GM18511 (cell line): Measurements from ENCODE around the gene ZNF722.
"Not testable (repeated sequence)": the region's sequence is repeated elsewhere in the genome, so short reads cannot be mapped to it uniquely, and the experiment has no call there.

Experiments
- ATAC-seq: cut with Tn5 transposase; IDR thresholded peaks from one replicate; pipeline ENCODE4 v1.9.1; 2021; ENCODE audit warnings: mild to moderate bottlenecking, moderate library complexity; ENCODE audit not compliant: unreplicated experiment

Gene ZNF722

DNA sequence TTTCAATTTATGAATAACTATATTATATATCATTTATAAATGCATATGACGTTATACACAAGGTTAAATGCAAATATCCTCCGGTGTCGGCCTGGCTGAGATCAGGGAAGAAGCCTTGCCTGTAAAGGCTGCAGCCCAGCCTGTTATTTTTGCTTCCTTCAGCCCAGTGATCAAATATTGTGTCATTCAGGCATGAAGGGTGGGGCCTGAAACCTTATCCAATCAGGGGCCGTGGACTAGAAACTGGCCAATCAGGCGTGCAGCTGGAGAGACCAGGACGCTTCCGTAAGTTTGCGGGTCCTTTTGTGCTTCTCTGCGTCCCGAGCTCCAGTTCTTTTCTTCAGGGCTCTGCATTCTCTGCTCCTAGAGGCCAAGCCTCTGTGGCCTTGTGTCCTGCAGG is at the start of gene ZNF722:
Gene ZNF722, plus strand, starts transcription at position 301 of the 400 bp plus-strand sequence. CDS start 113 bp downstream, outside the sequence.
- no peak for ATAC-seq

DNA sequence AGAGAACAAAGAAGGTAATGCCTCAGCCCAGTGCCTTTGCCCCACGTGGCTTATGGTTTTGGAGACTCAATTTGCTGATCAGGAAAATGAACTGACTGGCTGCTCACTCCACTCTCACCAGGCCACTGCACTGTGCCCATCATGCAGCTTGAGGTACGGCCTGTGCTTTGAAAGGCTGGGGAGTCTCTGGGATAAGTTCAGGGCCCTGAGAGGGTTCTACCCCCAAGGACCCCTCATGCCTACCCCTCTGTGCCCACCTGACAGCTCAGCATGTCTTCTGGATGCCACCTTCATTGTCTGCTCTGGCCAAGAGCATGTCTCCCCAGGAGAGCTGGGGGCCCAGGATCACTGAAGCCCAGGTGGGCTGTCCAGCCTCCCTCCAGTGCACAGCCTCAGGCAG is 45.5 kb upstream of the ZNF722 start:
- no peak for ATAC-seq

DNA sequence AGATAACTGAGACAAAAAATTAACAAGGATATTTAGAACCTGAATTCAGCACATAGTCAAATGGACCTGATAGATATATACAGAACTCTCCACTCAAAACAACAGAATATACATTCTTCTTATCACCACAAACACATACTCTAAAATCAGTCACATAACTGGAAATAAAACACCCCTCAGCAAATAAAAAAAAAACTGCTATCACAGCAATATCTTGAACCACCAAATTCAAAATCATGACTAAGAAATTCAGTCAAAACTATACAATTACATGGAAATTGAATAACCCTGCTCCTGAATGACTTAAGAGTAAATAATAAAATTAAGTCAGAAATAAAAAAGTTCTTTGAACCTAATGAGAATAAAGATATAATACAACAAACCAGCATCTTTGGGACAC is 30.0 kb upstream of the ZNF722 start:
- ATAC-seq: no peak

DNA sequence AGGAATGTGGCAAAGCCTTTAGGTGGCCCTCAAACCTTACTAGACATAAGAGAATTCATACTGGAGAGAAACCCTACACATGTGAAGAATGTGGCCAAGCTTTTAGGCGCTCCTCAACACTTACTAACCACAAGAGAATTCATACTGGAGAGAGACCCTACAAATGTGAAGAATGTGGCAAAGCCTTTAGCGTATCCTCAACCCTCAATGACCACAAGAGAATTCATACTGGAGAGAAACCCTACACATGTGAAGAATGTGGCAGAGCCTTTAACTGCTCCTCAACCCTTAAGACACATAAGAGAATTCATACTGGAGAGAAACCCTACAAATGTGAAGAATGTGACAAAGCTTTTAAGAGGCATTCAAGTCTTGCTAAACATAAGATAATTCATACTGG is 16.8 kb downstream of the ZNF722 start:
- not testable (repeated sequence) for ATAC-seq

DNA sequence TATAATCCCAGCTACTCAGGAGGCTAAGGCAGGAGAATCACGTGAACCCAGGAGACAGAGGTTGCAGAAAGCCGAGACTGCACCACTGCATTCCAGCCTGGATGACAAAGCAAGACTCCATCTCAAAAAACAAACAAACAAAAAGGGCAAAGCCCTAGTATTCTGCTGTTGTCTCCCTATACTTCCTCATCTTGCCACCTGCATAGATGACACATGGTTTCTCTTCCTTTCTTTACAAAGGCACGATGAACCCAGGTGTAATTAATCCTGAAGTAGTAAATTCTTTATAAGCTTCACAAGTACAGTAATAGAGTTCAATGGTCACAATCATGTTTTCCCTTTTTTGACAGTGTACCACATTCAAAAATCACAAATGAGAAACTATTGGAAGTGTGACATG is 36.7 kb downstream of the ZNF722 start:
- no peak for ATAC-seq

DNA sequence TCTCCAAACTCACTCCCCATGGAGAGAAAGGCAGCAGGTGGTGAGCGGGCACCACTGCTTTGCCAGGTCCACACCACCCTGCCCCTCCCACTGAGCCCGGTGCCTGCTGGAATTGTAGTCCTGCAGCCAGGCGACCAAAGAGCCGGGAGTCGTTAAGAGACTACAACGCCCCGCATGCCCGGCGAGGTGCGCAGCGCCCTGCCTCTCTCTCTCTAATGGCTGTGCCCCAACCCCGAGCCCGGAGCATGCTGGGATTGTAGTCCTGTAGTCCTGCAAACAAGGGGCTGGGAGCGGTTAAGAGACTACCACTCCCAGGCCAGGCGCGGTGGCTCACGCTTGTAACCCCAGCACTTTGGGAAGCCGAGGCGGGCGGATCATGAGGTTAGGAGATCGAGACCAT is 38.4 kb downstream of the ZNF722 start:
- no peak for ATAC-seq

DNA sequence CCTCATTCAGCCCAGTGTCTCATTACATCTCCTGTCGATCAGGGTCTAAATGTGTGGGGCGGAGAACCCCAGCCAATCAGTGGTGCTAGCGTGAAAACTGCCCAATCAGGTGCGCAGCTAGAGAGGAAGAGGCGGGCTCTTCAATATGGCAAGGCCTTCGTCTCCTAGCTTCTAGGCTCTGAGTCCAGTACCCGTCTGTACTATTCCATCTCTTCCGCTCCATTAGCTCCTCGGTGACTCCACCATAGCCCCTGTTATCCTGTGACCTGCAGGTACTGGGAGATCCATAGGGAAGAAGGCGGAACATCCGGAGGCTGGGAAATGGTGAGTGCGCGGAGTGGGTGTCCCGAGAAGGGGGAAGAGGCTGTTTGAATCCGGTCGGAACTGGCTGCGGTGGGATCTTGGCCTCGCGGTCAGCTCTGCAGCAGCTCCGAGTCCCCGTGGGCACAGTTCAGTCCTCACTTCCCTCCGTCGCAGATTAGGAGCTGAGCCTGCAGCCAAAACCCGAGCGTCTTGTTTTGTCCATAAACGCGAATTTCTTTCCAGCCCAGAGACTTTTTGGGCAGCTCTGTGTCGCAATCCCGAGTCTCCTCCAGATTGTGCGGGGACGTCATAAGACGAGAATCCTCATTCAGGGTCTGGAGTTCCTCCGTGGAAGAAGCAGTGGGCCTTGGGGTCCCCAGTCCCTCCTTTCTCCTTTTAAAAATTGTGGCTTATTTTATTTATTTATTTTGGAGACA is 46.8 kb downstream of the ZNF722 start, which contains the start of gene ZNF727:
Gene ZNF727, plus strand, starts transcription at position 134 of the 740 bp plus-strand sequence. Its CDS starts 188 bp downstream, at position 322.
- no peak for ATAC-seq

DNA sequence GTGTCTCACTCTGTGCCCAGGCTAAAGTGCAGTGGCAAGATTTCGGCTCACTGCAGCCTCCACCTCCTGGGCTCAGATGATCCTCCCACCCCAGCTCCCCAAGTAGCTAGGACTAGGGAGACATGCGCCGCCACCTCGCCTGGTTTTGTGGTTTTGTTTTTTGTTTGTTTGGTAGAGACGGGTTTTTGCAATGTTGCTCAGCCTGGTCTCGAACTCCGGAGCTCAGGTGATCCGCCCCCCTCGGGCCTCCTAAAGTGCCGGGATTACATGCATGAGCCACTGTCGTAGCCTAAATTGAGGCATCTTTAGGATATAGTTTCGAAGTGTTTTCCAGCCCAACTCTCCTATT is 47.4 kb downstream of the ZNF722 start:
- no peak for ATAC-seq
